ENCODE data around the gene CAVIN4. TPM values are rescaled to one million over a fixed set of nuclear protein-coding genes. Genes with fewer than 3 reads are reported as not detected.

CAVIN4 gene
- total and polyA plus RNA-seq, 3 donors from 2014 or later = 2.7 to 3.7 (median 3.5) TPM

- no peaks in the 10 kb centered on the region for H3K4me1 ChIP-seq
- no peaks in the 10 kb centered on the region for H3K27me3 ChIP-seq
- no peaks in the 10 kb centered on the region for H3K36me3 ChIP-seq (ENCODE audit: low read depth, missing control alignments)
- DNase-seq = no peak
- H3K9me3 ChIP-seq = no peaks in the 10 kb centered on the region
- TF ChIP-seq POLR2A (IDR thresholded peaks at IDR 0.05) (no peak), CTCF (IDR thresholded peaks at IDR 0.05) (no peak)
- H3K4me3 ChIP-seq = no peak overlapping the region
- 91 to 93% methylated on average over 7 of the region's 7 CpGs for WGBS, 2 donors
- intact Hi-C loops (cut with DNase I; ENCODE audit: low total_unique reads) = no loop called here
- H3K27ac ChIP-seq = no peak overlapping the region
Observed at GRCh38 chr9:100586093-100586492, 8.2 kb downstream of the CAVIN4 start.

DNA sequence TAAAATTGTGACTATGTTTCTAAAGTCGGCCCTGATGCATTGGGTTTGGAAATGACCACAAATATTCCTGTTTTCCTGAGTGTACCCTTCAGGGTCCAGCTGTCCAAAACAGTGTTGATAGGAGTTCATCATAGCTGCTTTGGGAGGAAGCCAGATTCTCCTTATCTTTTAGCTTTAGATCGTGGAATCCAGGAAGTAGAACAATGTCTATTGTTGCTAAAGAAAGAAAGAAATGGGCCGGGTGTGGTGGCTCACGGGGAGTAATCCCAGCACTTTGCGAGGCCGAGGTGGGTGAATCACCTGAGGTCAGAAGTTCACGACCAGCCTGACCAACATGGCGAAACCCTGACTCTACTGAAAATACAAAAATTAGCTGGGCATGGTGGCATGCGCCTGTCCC is 9.5 kb downstream of the CAVIN4 start:
- DNase-seq = no peak
- Histone ChIP-seq H3K4me1 (no peaks in the 10 kb centered on the region), H3K27me3 (no peaks in the 10 kb centered on the region), H3K27ac (no peak overlapping the region), H3K9me3 (no peaks in the 10 kb centered on the region), H3K4me3 (no peak overlapping the region), H3K36me3 (ENCODE audit: low read depth, missing control alignments) (no peaks in the 10 kb centered on the region)
- no peak for TF ChIP-seq CTCF (IDR thresholded peaks at IDR 0.05)
- TF ChIP-seq POLR2A (IDR thresholded peaks at IDR 0.05) = no peak
- WGBS, 2 donors = 71 to 75% methylated on average over 9 of the region's 9 CpGs
- intact Hi-C loops (cut with DNase I; ENCODE audit: low total_unique reads) = no loop called here

- Histone ChIP-seq H3K4me3 (no peak overlapping the region), H3K4me1 (no peaks in the 10 kb centered on the region), H3K9me3 (no peaks in the 10 kb centered on the region), H3K27me3 (no peaks in the 10 kb centered on the region), H3K27ac (no peak overlapping the region), H3K36me3 (ENCODE audit: low read depth, missing control alignments) (no peaks in the 10 kb centered on the region)
- TF ChIP-seq POLR2A (IDR thresholded peaks at IDR 0.05) = no peak
- TF ChIP-seq CTCF (IDR thresholded peaks at IDR 0.05) = no peak
- no peak for DNase-seq
- 84 to 93% methylated on average over 5 of the region's 5 CpGs for WGBS, 2 donors
- intact Hi-C loops (cut with DNase I; ENCODE audit: low total_unique reads) = no loop called here
Observed at GRCh38 chr9:100589582-100589981, 11.7 kb downstream of the CAVIN4 start.

GRCh38 chr9:100590481-100590880 is 12.6 kb downstream of the CAVIN4 start:
- no peaks in the 10 kb centered on the region for H3K27me3 ChIP-seq
- intact Hi-C loops (cut with DNase I; ENCODE audit: low total_unique reads) = no loop called here
- WGBS, 2 donors = 47 to 65% methylated on average over 2 of the region's 2 CpGs
- no peaks in the 10 kb centered on the region for H3K9me3 ChIP-seq
- TF ChIP-seq CTCF (IDR thresholded peaks at IDR 0.05) = no peak
- no peak for TF ChIP-seq POLR2A (IDR thresholded peaks at IDR 0.05)
- H3K27ac ChIP-seq = no peak overlapping the region
- no peaks in the 10 kb centered on the region for H3K36me3 ChIP-seq (ENCODE audit: low read depth, missing control alignments)
- H3K4me1 ChIP-seq = no peaks in the 10 kb centered on the region
- DNase-seq = no peak
- H3K4me3 ChIP-seq = no peak overlapping the region

GRCh38 chr9:100591139-100591538 is 13.3 kb downstream of the CAVIN4 start:
- no peak for DNase-seq
- H3K4me1 ChIP-seq = no peaks in the 10 kb centered on the region
- TF ChIP-seq CTCF (IDR thresholded peaks at IDR 0.05) = no peak
- TF ChIP-seq POLR2A (IDR thresholded peaks at IDR 0.05) = no peak
- H3K27ac ChIP-seq = no peak overlapping the region
- H3K27me3 ChIP-seq = no peaks in the 10 kb centered on the region
- 87 to 91% methylated on average over 6 of the region's 6 CpGs for WGBS, 2 donors
- no peaks in the 10 kb centered on the region for H3K36me3 ChIP-seq (ENCODE audit: low read depth, missing control alignments)
- intact Hi-C loops (cut with DNase I; ENCODE audit: low total_unique reads) = no loop called here
- no peak overlapping the region for H3K4me3 ChIP-seq
- H3K9me3 ChIP-seq = no peaks in the 10 kb centered on the region
